AG04450 (cell line): ENCODE data around the gene OR13C5. TPM values are rescaled to one million over a fixed set of nuclear protein-coding genes. Genes with fewer than 3 reads are reported as not detected.

Source experiments
- CTCF ChIA-PET: fragments of 300-600, 350-600 bp; formaldehyde crosslinking; extraction: SDS; loops from one replicate; lab custom pipeline; 2022; ENCODE audit warnings: antibody characterized with exemption, inconsistent platforms; lab: Charles Lee
- POLR2A ChIA-PET: fragments of 350-600 bp; formaldehyde crosslinking; extraction: SDS; loops from one replicate; lab custom pipeline; 2021; ENCODE audit warnings: antibody characterized with exemption, inconsistent platforms; lab: Yijun Ruan, JAX
- DNase-seq: peaks from one replicate; pipeline ENCODE4 v3.0.0-alpha.2; 2011; ENCODE audit warnings: low read depth, low spot score
- H3K27ac ChIP-seq: one replicate; pipeline ENCODE4 v1.5.1; 2012; ENCODE audit warnings: low read depth, low read length, control low read depth
- H3K27me3 ChIP-seq: one replicate; pipeline ENCODE4 v1.6.0; 2012; ENCODE audit warnings: low read length; ENCODE audit not compliant: control insufficient read depth, insufficient read depth
- H3K4me3 ChIP-seq: 2 replicates; pipeline ENCODE4 v1.5.1; 2011; ENCODE audit warnings: mild to moderate bottlenecking, low read depth, low read length, control low read depth
- H3K9me3 ChIP-seq: 2 replicates; pipeline ENCODE4 v1.5.1; 2012; ENCODE audit warnings: low read length; ENCODE audit not compliant: control insufficient read depth, insufficient read depth
- CTCF ChIP-seq: IDR thresholded peaks from 2 replicates; pipeline ENCODE4 v1.5.1; 2011; ENCODE audit warnings: low read depth, low read length, control low read depth, inconsistent platforms
- polyA plus RNA-seq: library from polyadenylated mRNA; depleted of rRNA; stranded (reverse); fragments of >200 nt; gene quantifications from 2 replicates; pipeline ENCODE4 v1.2.3, GENCODE V29; 2011

Gene OR13C5
- polyA plus RNA-seq, 1 experiment: not detected

- POLR2A ChIA-PET: no interaction called here
Measured at GRCh38 chr9:104572612-104573011, 26.6 kb downstream of the OR13C5 start.

GRCh38 chr9:104568868-104569267, 30.3 kb downstream of the OR13C5 start, which contains the start of gene OR13C8:
Gene OR13C8 (plus strand): TSS chr9:104569168. CDS start chr9:104569168, 0 bp downstream.
- no peaks in the 10 kb centered on the region; the same call in 1 of the 2 replicates for H3K9me3 ChIP-seq
- no peak for TF ChIP-seq CTCF
- POLR2A ChIA-PET: no interaction called here
- H3K27me3 ChIP-seq: no peaks in the 10 kb centered on the region
- no peak within 1 kb of the TSS for H3K4me3 ChIP-seq
- no peak within 1 kb of the TSS for H3K27ac ChIP-seq
- CTCF ChIA-PET: no interaction called here
- no peak for DNase-seq

More at GRCh38 chr9:104572612-104573011, 26.6 kb downstream of the OR13C5 start:
- DNase-seq: no peak
- H3K4me3 ChIP-seq: no peak overlapping the region
- CTCF ChIA-PET: no interaction called here
- H3K27me3 ChIP-seq: no peaks in the 10 kb centered on the region
- H3K27ac ChIP-seq: no peak overlapping the region
- TF ChIP-seq CTCF: no peak
- H3K9me3 ChIP-seq: no peaks in the 10 kb centered on the region; the same call in 1 of the 2 replicates

GRCh38 chr9:104564358-104564757, 34.9 kb downstream of the OR13C5 start:
- TF ChIP-seq CTCF: no peak
- ChIA-PET CTCF (no interaction called here), POLR2A (no interaction called here)
- Histone ChIP-seq H3K4me3 (no peak overlapping the region), H3K27me3 (no peaks in the 10 kb centered on the region), H3K27ac (no peak overlapping the region), H3K9me3 (no peaks in the 10 kb centered on the region; the same call in 1 of the 2 replicates)
- no peak for DNase-seq

- Histone ChIP-seq H3K27ac (no peak overlapping the region), H3K27me3 (no peaks in the 10 kb centered on the region), H3K9me3 (peaks cover 6% of the 10 kb centered on the region; the same call in 1 of the 2 replicates), H3K4me3 (no peak overlapping the region)
- DNase-seq: no peak
- ChIA-PET CTCF (no interaction called here), POLR2A (no interaction called here)
- no peak for TF ChIP-seq CTCF
Measured at GRCh38 chr9:104556830-104557634, 42.2 kb downstream of the OR13C5 start.

GRCh38 chr9:104555521-104555920, 43.7 kb downstream of the OR13C5 start:
- Histone ChIP-seq H3K4me3 (no peak overlapping the region), H3K27ac (no peak overlapping the region), H3K9me3 (peaks cover 6% of the 10 kb centered on the region; the same call in 1 of the 2 replicates), H3K27me3 (no peaks in the 10 kb centered on the region)
- DNase-seq: no peak
- TF ChIP-seq CTCF: no peak
- CTCF ChIA-PET: no interaction called here
- POLR2A ChIA-PET: no interaction called here
